ENCODE results near the gene FBXW5. TPM values are rescaled to one million over a fixed set of nuclear protein-coding genes. Genes with fewer than 3 reads are reported as not detected.

The FBXW5 gene
- total RNA-seq, 2 donors from 2014 or later, result 64.2 to 76.5 TPM

GRCh38 chr9:136964833-136965422 lies 20.4 kb upstream of the FBXW5 start:
- Histone ChIP-seq H3K27ac (ENCODE audit: low read depth, low read length) (no peak overlapping the region), H3K4me1 (ENCODE audit: control insufficient read depth, insufficient read depth, low read length) (no peaks in the 10 kb centered on the region), H3K9me3 (ENCODE audit: control insufficient read depth, low read length) (no peaks in the 10 kb centered on the region), H3K4me3 (ENCODE audit: low read length) (no peak overlapping the region), H3K36me3 (ENCODE audit: control insufficient read depth, insufficient read depth, low read length) (no peaks in the 10 kb centered on the region), H3K9ac (ENCODE audit: extremely low read depth, low read length, poor library complexity, severe bottlenecking) (no peak overlapping the region), H3K27me3 (ENCODE audit: control insufficient read depth, insufficient read depth, low read length, poor library complexity, severe bottlenecking) (no peaks in the 10 kb centered on the region)
- Mint-ChIP-seq H3K9me3 (no peaks in the 10 kb centered on the region), H3K27ac (no peak overlapping the region), H3K4me1 (peaks cover 8% of the 10 kb centered on the region), H3K36me3 (ENCODE audit: low read depth) (no peaks in the 10 kb centered on the region), H3K4me3 (no peak overlapping the region), H3K27me3 (ENCODE audit: insufficient read depth) (peaks cover 1% of the 10 kb centered on the region)
- no peak for DNase-seq
- TF ChIP-seq, protein P1, sequence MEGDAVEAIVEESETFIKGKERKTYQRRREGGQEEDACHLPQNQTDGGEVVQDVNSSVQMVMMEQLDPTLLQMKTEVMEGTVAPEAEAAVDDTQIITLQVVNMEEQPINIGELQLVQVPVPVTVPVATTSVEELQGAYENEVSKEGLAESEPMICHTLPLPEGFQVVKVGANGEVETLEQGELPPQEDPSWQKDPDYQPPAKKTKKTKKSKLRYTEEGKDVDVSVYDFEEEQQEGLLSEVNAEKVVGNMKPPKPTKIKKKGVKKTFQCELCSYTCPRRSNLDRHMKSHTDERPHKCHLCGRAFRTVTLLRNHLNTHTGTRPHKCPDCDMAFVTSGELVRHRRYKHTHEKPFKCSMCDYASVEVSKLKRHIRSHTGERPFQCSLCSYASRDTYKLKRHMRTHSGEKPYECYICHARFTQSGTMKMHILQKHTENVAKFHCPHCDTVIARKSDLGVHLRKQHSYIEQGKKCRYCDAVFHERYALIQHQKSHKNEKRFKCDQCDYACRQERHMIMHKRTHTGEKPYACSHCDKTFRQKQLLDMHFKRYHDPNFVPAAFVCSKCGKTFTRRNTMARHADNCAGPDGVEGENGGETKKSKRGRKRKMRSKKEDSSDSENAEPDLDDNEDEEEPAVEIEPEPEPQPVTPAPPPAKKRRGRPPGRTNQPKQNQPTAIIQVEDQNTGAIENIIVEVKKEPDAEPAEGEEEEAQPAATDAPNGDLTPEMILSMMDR (conservative IDR thresholded peaks at IDR 0.05), result no peak
- 91 to 92% methylated on average over 17 to 26 of the region's 26 CpGs for WGBS, 2 experiments (ENCODE audit: insufficient coverage in 1 of 2, insufficient read length in 1 of 2)

DNA sequence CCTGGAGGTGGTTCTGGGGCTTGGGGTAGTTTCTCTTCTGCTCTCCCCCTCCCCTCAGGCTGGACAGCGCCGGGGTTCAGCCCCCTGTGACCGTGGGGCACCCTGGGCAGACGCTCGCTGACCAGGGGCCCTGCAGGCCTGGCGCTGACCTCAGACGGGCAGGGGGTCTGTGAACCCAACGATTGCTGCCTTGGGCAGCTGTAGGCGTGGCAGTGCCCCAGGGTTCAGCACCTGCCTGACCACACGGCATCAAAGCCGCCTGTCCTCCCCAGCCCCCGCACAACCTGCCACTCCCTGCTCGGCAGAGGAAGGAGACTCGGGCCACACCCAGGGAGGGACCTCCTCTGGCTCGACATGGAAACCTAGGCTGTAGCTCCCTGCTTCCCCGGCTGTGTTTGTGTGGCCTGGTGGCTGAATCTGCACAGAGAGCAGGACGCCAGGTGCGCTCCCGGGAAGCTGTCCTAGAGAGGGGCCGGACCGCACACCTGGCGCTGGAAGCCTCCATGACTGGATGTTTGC lies 19.7 kb upstream of the FBXW5 start:
- H3K4me3 ChIP-seq (ENCODE audit: low read length), result no peak overlapping the region
- no peaks in the 10 kb centered on the region for H3K9me3 Mint-ChIP-seq
- H3K27me3 Mint-ChIP-seq (ENCODE audit: insufficient read depth), result peaks cover 1% of the 10 kb centered on the region
- no peaks in the 10 kb centered on the region for H3K4me1 ChIP-seq (ENCODE audit: control insufficient read depth, insufficient read depth, low read length)
- H3K36me3 ChIP-seq (ENCODE audit: control insufficient read depth, insufficient read depth, low read length), result no peaks in the 10 kb centered on the region
- H3K27me3 ChIP-seq (ENCODE audit: control insufficient read depth, insufficient read depth, low read length, poor library complexity, severe bottlenecking), result no peaks in the 10 kb centered on the region
- H3K27ac Mint-ChIP-seq, result no peak overlapping the region
- WGBS, 2 experiments (ENCODE audit: insufficient coverage in 1 of 2, insufficient read length in 1 of 2), result 88 to 89% methylated on average over 15 to 22 of the region's 22 CpGs
- DNase-seq, result no peak
- no peaks in the 10 kb centered on the region for H3K9me3 ChIP-seq (ENCODE audit: control insufficient read depth, low read length)
- H3K4me1 Mint-ChIP-seq, result peaks cover 8% of the 10 kb centered on the region
- H3K27ac ChIP-seq (ENCODE audit: low read depth, low read length), result no peak overlapping the region
- no peak overlapping the region for H3K9ac ChIP-seq (ENCODE audit: extremely low read depth, low read length, poor library complexity, severe bottlenecking)
- no peaks in the 10 kb centered on the region for H3K36me3 Mint-ChIP-seq (ENCODE audit: low read depth)
- TF ChIP-seq, protein P1 (conservative IDR thresholded peaks at IDR 0.05), result no peak
- no peak overlapping the region for H3K4me3 Mint-ChIP-seq

DNA sequence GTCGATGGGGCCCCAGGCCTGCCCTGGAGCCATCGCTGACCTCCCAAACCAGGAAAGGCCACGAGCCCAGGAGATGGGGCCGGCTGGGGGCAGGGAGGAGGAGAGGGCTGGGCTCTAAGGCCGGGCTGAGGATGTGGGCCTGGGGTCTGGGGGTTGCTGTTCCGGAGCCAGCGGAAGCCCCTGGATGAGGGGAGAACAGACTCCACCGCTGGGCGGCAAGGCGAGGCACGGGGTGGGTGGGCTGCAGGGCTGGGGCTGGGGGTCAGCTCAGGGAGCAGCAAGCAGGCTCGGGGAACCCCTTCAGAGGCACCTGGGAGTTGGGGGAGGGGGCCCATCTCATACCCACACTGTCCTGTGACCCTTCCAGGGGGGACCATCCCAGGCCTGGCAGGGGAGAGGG lies 19.2 kb upstream of the FBXW5 start:
- Mint-ChIP-seq H3K4me1 (peaks cover 8% of the 10 kb centered on the region), H3K36me3 (ENCODE audit: low read depth) (no peaks in the 10 kb centered on the region), H3K27me3 (ENCODE audit: insufficient read depth) (peaks cover 1% of the 10 kb centered on the region), H3K27ac (no peak overlapping the region), H3K9me3 (no peaks in the 10 kb centered on the region), H3K4me3 (no peak overlapping the region)
- Histone ChIP-seq H3K9me3 (ENCODE audit: control insufficient read depth, low read length) (no peaks in the 10 kb centered on the region), H3K27ac (ENCODE audit: low read depth, low read length) (no peak overlapping the region), H3K9ac (ENCODE audit: extremely low read depth, low read length, poor library complexity, severe bottlenecking) (no peak overlapping the region), H3K27me3 (ENCODE audit: control insufficient read depth, insufficient read depth, low read length, poor library complexity, severe bottlenecking) (no peaks in the 10 kb centered on the region), H3K36me3 (ENCODE audit: control insufficient read depth, insufficient read depth, low read length) (no peaks in the 10 kb centered on the region), H3K4me1 (ENCODE audit: control insufficient read depth, insufficient read depth, low read length) (no peaks in the 10 kb centered on the region), H3K4me3 (ENCODE audit: low read length) (no peak overlapping the region)
- TF ChIP-seq, protein P1 (conservative IDR thresholded peaks at IDR 0.05), result no peak
- 88 to 89% methylated on average over 10 to 12 of the region's 12 CpGs for WGBS, 2 experiments (ENCODE audit: insufficient coverage in 1 of 2, insufficient read length in 1 of 2)
- DNase-seq, result no peak
